ENCODE results near the gene SLC8A2.

The SLC8A2 gene

GRCh38 chr19:47461876-47462275 lies 9.8 kb downstream of the SLC8A2 start:
- DNase-seq (ENCODE audit: low read depth): no peak
- no peak overlapping the region for H3K4me3 ChIP-seq (ENCODE audit: low read depth, low read length)
- no peak for TF ChIP-seq CTCF (conservative IDR thresholded peaks at IDR 0.05; ENCODE audit: low read depth, low read length)

GRCh38 chr19:47459477-47459876 lies 12.2 kb downstream of the SLC8A2 start:
- no peak overlapping the region for H3K4me3 ChIP-seq (ENCODE audit: low read depth, low read length)
- TF ChIP-seq CTCF (conservative IDR thresholded peaks at IDR 0.05; ENCODE audit: low read depth, low read length): no peak
- DNase-seq (ENCODE audit: low read depth): no peak

GRCh38 chr19:47458672-47459071 lies 13.0 kb downstream of the SLC8A2 start:
- no peak for DNase-seq (ENCODE audit: low read depth)
- TF ChIP-seq CTCF (conservative IDR thresholded peaks at IDR 0.05; ENCODE audit: low read depth, low read length): no peak
- H3K4me3 ChIP-seq (ENCODE audit: low read depth, low read length): no peak overlapping the region

- TF ChIP-seq CTCF (conservative IDR thresholded peaks at IDR 0.05; ENCODE audit: low read depth, low read length): no peak
- H3K4me3 ChIP-seq (ENCODE audit: low read depth, low read length): no peak overlapping the region
- no peak for DNase-seq (ENCODE audit: low read depth)
Measured at GRCh38 chr19:47456721-47457474, 14.8 kb downstream of the SLC8A2 start.

GRCh38 chr19:47450478-47450877 lies 21.2 kb downstream of the SLC8A2 start:
- TF ChIP-seq CTCF (conservative IDR thresholded peaks at IDR 0.05; ENCODE audit: low read depth, low read length): no peak
- no peak overlapping the region for H3K4me3 ChIP-seq (ENCODE audit: low read depth, low read length)
- DNase-seq (ENCODE audit: low read depth): no peak

- TF ChIP-seq CTCF (conservative IDR thresholded peaks at IDR 0.05; ENCODE audit: low read depth, low read length): no peak
- H3K4me3 ChIP-seq (ENCODE audit: low read depth, low read length): no peak overlapping the region
- DNase-seq (ENCODE audit: low read depth): no peak
Measured at GRCh38 chr19:47448360-47448727, 23.3 kb downstream of the SLC8A2 start.

All from choroid plexus epithelial cell (primary cell).